Prostate gland (tissue), 2 donors: Measurements from ENCODE around the gene BMI1. TPM values are rescaled to one million over a fixed set of nuclear protein-coding genes. Genes with fewer than 3 reads are reported as not detected.

Experiments used
- DNase-seq: peaks from one replicate; pipeline ENCODE4 v3.0.0-alpha.2; 2019; ENCODE audit warnings: low spot score
- H3K27ac ChIP-seq, 2 donors: fragments of 200-600 bp; sonication (generic); 2 replicates each; pipeline ENCODE4 v1.5.1; 2017 to 2019
- H3K27me3 ChIP-seq: fragments of 200-600 bp; sonication (generic); replicated peaks from 2 replicates; pipeline ENCODE4 v1.5.1; 2019; ENCODE audit not compliant: insufficient read depth
- H3K36me3 ChIP-seq, 2 donors: fragments of 200-600 bp; sonication (generic); 1 replicate in 1 of 2; 2 replicates in 1 of 2; pipeline versions ENCODE4 v1.5.1 to v1.8.1; 2017 to 2019
- H3K4me1 ChIP-seq: fragments of 200-600 bp; sonication (generic); replicated peaks from 2 replicates; pipeline ENCODE4 v1.5.1; 2019
- H3K4me3 ChIP-seq, 2 donors: fragments of 200-600 bp; sonication (generic); 2 replicates each; pipeline ENCODE4 v1.5.1; 2017 to 2019
- H3K9me3 ChIP-seq: fragments of 200-600 bp; sonication (generic); 2 replicates; pipeline ENCODE4 v1.5.1; 2017
- CTCF ChIP-seq, 4 experiments: fragments of 200-600 bp in 2 of 4; fragments of 450-650 bp in 2 of 4; sonication (generic) in 2 of 4; IDR thresholded peaks; 1 replicate in 3 of 4; 2 replicates in 1 of 4; pipeline ENCODE4 v1.5.1; 2016 to 2019; ENCODE audit warnings: antibody characterized with exemption in 4 of 4, mild to moderate bottlenecking in 2 of 4, moderate library complexity in 2 of 4
- POLR2A ChIP-seq: fragments of 450-650 bp; IDR thresholded peaks from one replicate; pipeline ENCODE4 v1.6.1; 2016; ENCODE audit warnings: antibody characterized with exemption, mild to moderate bottlenecking
- POLR2AphosphoS5 ChIP-seq: sonication (generic); formaldehyde crosslinking; IDR thresholded peaks from one replicate; pipeline ENCODE4 v1.6.1; 2017; ENCODE audit warnings: antibody characterized with exemption
- WGBS: methylation state at CpG from one replicate; pipeline ENCODE4 v1.1.5; 2018; 5-methylcytosine and 5-hydroxymethylcytosine counted together
- intact Hi-C: fragments of 100-400 bp; cut with DNase I; formaldehyde crosslinking; loops from one replicate; pipeline ENCODE4 v1.14.2; 2022
- total RNA-seq, 2 donors: library from RNA; depleted of rRNA; stranded (reverse); fragments of >200 nt; gene quantifications; one replicate each; pipeline ENCODE4 v1.1.0, GENCODE V29; 2016

Gene BMI1
- total RNA-seq, 2 donors from 2014 or later, result 70.8 to 88.4 TPM

DNA sequence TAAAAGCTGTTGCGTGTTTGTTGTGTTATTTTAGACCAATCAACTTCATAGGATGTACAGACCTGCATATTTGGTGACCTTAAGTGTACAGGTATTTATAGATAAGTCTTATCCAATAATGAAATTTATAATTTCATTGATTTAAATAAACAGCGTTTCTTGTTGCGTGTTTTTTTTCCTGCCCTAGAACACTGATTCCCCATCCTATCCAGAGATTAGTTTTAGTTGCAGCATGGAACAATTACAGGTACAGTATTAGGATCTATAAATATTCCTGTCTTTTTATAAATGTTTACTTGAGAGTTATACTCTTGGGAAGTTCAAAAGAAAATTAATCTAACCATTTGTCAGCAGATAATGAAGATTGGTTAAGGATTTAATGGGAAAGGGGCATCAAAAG is 2.1 kb upstream of the BMI1 start:
- intact Hi-C loops, result loop anchor here (5.0 to 10.0 kb wide), 2 partner anchors 316 to 746 kb away; partner anchors contain the start of gene DNAJC1
- WGBS, result 94% methylated on average over 3 of the region's 3 CpGs

DNA sequence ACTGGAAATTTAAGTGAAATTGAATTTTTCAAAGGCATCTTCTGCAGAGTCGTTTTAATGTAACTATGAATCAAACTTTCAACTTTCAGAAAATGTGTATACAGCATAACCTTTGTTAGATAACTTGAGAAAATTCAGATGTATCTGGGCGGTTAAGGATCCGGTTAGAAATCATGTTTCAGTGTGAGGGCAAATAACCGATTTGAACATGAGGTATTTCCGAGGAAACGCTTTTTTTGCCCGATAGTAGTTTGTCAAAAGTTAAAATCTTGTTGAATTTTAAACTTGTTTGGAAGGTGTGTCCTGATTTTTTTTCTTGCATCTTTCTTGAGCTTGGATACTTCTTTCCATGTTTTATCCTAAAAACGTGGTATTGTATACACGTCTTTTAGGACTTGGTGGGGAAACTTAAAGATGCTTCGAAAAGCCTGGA is 1.3 kb upstream of the BMI1 start:
- no peak for DNase-seq
- Histone ChIP-seq H3K27me3 (no peaks in the 10 kb centered on the region), H3K4me3 (no peak overlapping the region), H3K36me3 (no peaks in the 10 kb centered on the region), H3K27ac (peak overlapping the region; percentile 95 to 98), H3K9me3 (no peaks in the 10 kb centered on the region), H3K4me1 (peaks cover 12% of the 10 kb centered on the region)
- WGBS, result 94% methylated on average over 10 of the region's 10 CpGs
- TF ChIP-seq CTCF (IDR thresholded peaks at IDR 0.05), result no peak
- TF ChIP-seq POLR2A, result no peak
- no peak for TF ChIP-seq POLR2AphosphoS5
- intact Hi-C loops, result loop anchor here (5.0 to 10.0 kb wide), 2 partner anchors 317 to 745 kb away; partner anchors contain the start of gene DNAJC1

More for the DNA sequence above, 2.1 kb upstream of the BMI1 start:
- Histone ChIP-seq H3K27ac (no peak overlapping the region), H3K9me3 (no peaks in the 10 kb centered on the region), H3K27me3 (no peaks in the 10 kb centered on the region), H3K36me3 (no peaks in the 10 kb centered on the region), H3K4me1 (peaks cover 7% of the 10 kb centered on the region), H3K4me3 (no peak overlapping the region)
- no peak for DNase-seq
- TF ChIP-seq POLR2AphosphoS5, result no peak

GRCh38 chr10:22319980-22320558 is 830 bp upstream of the BMI1 start:
- 14% methylated on average over 30 of the region's 30 CpGs for WGBS
- TF ChIP-seq POLR2A (no peak), POLR2AphosphoS5 (no peak), CTCF (IDR thresholded peaks at IDR 0.05) (no peak)
- Histone ChIP-seq H3K9me3 (no peaks in the 10 kb centered on the region), H3K4me3 (peak overlapping the region; percentile 94 to 97), H3K36me3 (no peaks in the 10 kb centered on the region), H3K4me1 (peaks cover 14% of the 10 kb centered on the region), H3K27me3 (no peaks in the 10 kb centered on the region), H3K27ac (peak overlapping the region; percentile 95 to 98)
- intact Hi-C loops, result loop anchor here (5.0 to 10.0 kb wide), 3 partner anchors 318 to 795 kb away; partner anchors contain the start of genes DNAJC1 and SKIDA1
- no peak for DNase-seq

DNA sequence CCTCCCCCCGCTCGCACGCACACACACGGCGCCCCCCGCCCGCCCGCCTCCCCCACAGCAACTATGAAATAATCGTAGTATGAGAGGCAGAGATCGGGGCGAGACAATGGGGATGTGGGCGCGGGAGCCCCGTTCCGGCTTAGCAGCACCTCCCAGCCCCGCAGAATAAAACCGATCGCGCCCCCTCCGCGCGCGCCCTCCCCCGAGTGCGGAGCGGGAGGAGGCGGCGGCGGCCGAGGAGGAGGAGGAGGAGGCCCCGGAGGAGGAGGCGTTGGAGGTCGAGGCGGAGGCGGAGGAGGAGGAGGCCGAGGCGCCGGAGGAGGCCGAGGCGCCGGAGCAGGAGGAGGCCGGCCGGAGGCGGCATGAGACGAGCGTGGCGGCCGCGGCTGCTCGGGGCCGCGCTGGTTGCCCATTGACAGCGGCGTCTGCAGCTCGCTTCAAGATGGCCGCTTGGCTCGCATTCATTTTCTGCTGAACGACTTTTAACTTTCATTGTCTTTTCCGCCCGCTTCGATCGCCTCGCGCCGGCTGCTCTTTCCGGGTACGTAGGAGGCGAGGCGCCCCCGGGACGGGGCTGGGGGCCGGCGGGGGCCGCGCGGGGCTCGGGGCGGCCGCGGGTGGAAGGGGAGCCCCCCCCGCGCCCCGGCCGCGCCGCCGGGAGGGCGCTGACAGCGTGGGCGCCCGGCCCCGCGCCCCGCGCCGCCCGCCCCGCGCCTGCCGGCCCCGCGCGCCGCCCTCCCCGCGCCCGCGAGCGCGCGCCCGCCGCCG is 441 bp downstream of the BMI1 start:
- H3K27ac ChIP-seq, result peak overlapping the region; percentile 95 to 98
- WGBS, result under 1% methylated on average over 59 of the region's 114 CpGs
- peak overlapping the region; percentile 94 to 97 for H3K4me3 ChIP-seq
- intact Hi-C loops, result loop anchor here (10.0 kb wide), 1 partner anchor 797 kb away; the partner anchor contains the start of gene SKIDA1
- no peaks in the 10 kb centered on the region for H3K9me3 ChIP-seq
- no peak for DNase-seq
- no peaks in the 10 kb centered on the region for H3K36me3 ChIP-seq
- TF ChIP-seq POLR2A, result peak; percentile 31
- no peak for TF ChIP-seq POLR2AphosphoS5
- peak in 1 of 4 experiments; percentile 19 for TF ChIP-seq CTCF (IDR thresholded peaks at IDR 0.05)
- peaks cover 14% of the 10 kb centered on the region for H3K4me1 ChIP-seq
- H3K27me3 ChIP-seq, result no peaks in the 10 kb centered on the region

GRCh38 chr10:22321924-22322640 is 1.2 kb downstream of the BMI1 start:
- Histone ChIP-seq H3K27ac (peak overlapping the region; percentile 38 to 48), H3K9me3 (no peaks in the 10 kb centered on the region), H3K36me3 (no peaks in the 10 kb centered on the region), H3K4me1 (peaks cover 14% of the 10 kb centered on the region), H3K27me3 (no peaks in the 10 kb centered on the region), H3K4me3 (peak overlapping the region; percentile 58 to 61)
- no peak for DNase-seq
- TF ChIP-seq POLR2A (no peak), CTCF (IDR thresholded peaks at IDR 0.05) (no peak), POLR2AphosphoS5 (no peak)
- WGBS, result 2% methylated on average over 57 of the region's 57 CpGs
- intact Hi-C loops, result loop anchor here (10.0 kb wide), 1 partner anchor 797 kb away; the partner anchor contains the start of gene SKIDA1
